Mucosa of descending colon (tissue), 3 donors: ENCODE measurements around the gene GSG1L. TPM values are rescaled to one million over a fixed set of nuclear protein-coding genes. Genes with fewer than 3 reads are reported as not detected.

Source experiments
- ATAC-seq: fragments of 200-7000 bp; cut with Tn5 transposase; one replicate; pipeline ENCODE4 v1.9.1; 2020; ENCODE audit warnings: mild to moderate bottlenecking, moderate library complexity
- DNase-seq, 3 donors: peaks; one replicate each; pipeline ENCODE4 v3.0.0-alpha.2; 2020
- H3K36me3 ChIP-seq: fragments of 200-600 bp; one replicate; pipeline ENCODE4 v1.8.0; 2021; ENCODE audit warnings: low read depth, mild to moderate bottlenecking
- H3K4me1 ChIP-seq: fragments of 200-600 bp; one replicate; pipeline ENCODE4 v1.8.0; 2021; ENCODE audit warnings: low read depth, mild to moderate bottlenecking
- H3K4me3 ChIP-seq: fragments of 200-600 bp; one replicate; pipeline ENCODE4 v1.8.0; 2021; ENCODE audit warnings: mild to moderate bottlenecking
- H3K9me3 ChIP-seq: fragments of 200-600 bp; one replicate; pipeline ENCODE4 v1.8.0; 2021; ENCODE audit warnings: mild to moderate bottlenecking
- CTCF ChIP-seq: fragments of 200-600 bp; IDR thresholded peaks from one replicate; pipeline ENCODE4 v1.8.0; 2022; ENCODE audit warnings: antibody characterized with exemption, mild to moderate bottlenecking
- intact Hi-C, 2 donors: fragments of 100-400 bp; cut with DNase I in 1 of 2; cut with micrococcal nuclease in 1 of 2; formaldehyde crosslinking; loops; one replicate each; pipeline versions ENCODE4 v1.11.0 to v1.11.1; 2022; cut with DNase I, micrococcal nuclease
- total RNA-seq, 3 donors: library from RNA; stranded (reverse); fragmentation: NEBNext Ultra II Directional in 2 of 3; extraction: Animal tissue kit (Norgen Biotek cat#: 25700) in 2 of 3; gene quantifications; one replicate each; pipeline versions ENCODE4 v1.2.1 to v1.2.4, GENCODE V29; 2021 to 2023
- donor health status: DM: no; HTN: no; CAD: no; lungs with moderate emphysema.
- donor health status: DM: no; HTN: no; CAD: no.
- donor health status: DM: no; HTN: yes; CAD: no.

GSG1L gene
- total RNA-seq, 3 donors from 2014 or later, result 0.46 to 1.2 TPM; not detected in 1

- Histone ChIP-seq H3K4me1 (no peaks in the 10 kb centered on the region), H3K9me3 (no peaks in the 10 kb centered on the region), H3K36me3 (no peaks in the 10 kb centered on the region), H3K4me3 (no peak overlapping the region)
- intact Hi-C loops, result no loop called here
- no peak for TF ChIP-seq CTCF
- DNase-seq (no peak), ATAC-seq (no peak)
Observed at GRCh38 chr16:27925612-27926011, 137.9 kb downstream of the GSG1L start.

- ATAC-seq (no peak), DNase-seq (no peak)
- Histone ChIP-seq H3K9me3 (no peaks in the 10 kb centered on the region), H3K4me3 (no peak overlapping the region), H3K36me3 (no peaks in the 10 kb centered on the region), H3K4me1 (no peaks in the 10 kb centered on the region)
- intact Hi-C loops, result no loop called here
- no peak for TF ChIP-seq CTCF
Observed at GRCh38 chr16:27924411-27925118, 138.9 kb downstream of the GSG1L start.

GRCh38 chr16:27923751-27924150 lies 139.8 kb downstream of the GSG1L start:
- DNase-seq (no peak), ATAC-seq (no peak)
- no peaks in the 10 kb centered on the region for H3K36me3 ChIP-seq
- no peak for TF ChIP-seq CTCF
- intact Hi-C loops, result no loop called here
- no peak overlapping the region for H3K4me3 ChIP-seq
- no peaks in the 10 kb centered on the region for H3K4me1 ChIP-seq
- H3K9me3 ChIP-seq, result no peaks in the 10 kb centered on the region

GRCh38 chr16:27922433-27922832 lies 141.1 kb downstream of the GSG1L start:
- H3K4me1 ChIP-seq, result no peaks in the 10 kb centered on the region
- H3K36me3 ChIP-seq, result no peaks in the 10 kb centered on the region
- TF ChIP-seq CTCF, result no peak
- intact Hi-C loops, result no loop called here
- DNase-seq (no peak), ATAC-seq (no peak)
- H3K9me3 ChIP-seq, result no peaks in the 10 kb centered on the region
- no peak overlapping the region for H3K4me3 ChIP-seq

- no peak for TF ChIP-seq CTCF
- no peak for ATAC-seq
- H3K4me1 ChIP-seq, result no peaks in the 10 kb centered on the region
Observed at GRCh38 chr16:27921134-27921533, 142.4 kb downstream of the GSG1L start.

More at GRCh38 chr16:27921134-27921533, 142.4 kb downstream of the GSG1L start:
- Histone ChIP-seq H3K9me3 (no peaks in the 10 kb centered on the region), H3K4me3 (no peak overlapping the region), H3K36me3 (no peaks in the 10 kb centered on the region)
- intact Hi-C loops, result no loop called here
- no peak for DNase-seq
